Right cardiac atrium (tissue), 5 donors: ENCODE measurements around the gene C12orf56. TPM values are rescaled to one million over a fixed set of nuclear protein-coding genes. Genes with fewer than 3 reads are reported as not detected.

Source experiments
- ATAC-seq, 2 donors: fragments of 200-7000 bp; cut with Tn5 transposase; one replicate each; pipeline versions ENCODE4 v1.8.0 to v1.9.1; 2020; ENCODE audit warnings: moderate library complexity in 2 of 2, mild to moderate bottlenecking in 1 of 2
- DNase-seq, 3 donors: peaks; one replicate each; pipeline ENCODE4 v3.0.0-alpha.2; 2020
- H3K27ac ChIP-seq: one replicate; pipeline ENCODE4 v1.5.1; 2013; ENCODE audit warnings: mild to moderate bottlenecking, low read length, control low read depth, moderate library complexity
- H3K27me3 ChIP-seq: one replicate; pipeline ENCODE4 v1.6.1; 2013; ENCODE audit not compliant: control insufficient read depth, insufficient read depth
- H3K4me1 ChIP-seq: one replicate; pipeline ENCODE4 v1.6.1; 2013; ENCODE audit warnings: low read length; ENCODE audit not compliant: control insufficient read depth, insufficient read depth
- H3K4me3 ChIP-seq: one replicate; pipeline ENCODE4 v1.5.1; 2013; ENCODE audit warnings: low read length, control low read depth
- H3K9me3 ChIP-seq: one replicate; pipeline ENCODE4 v1.6.1; 2013; ENCODE audit warnings: low read length; ENCODE audit not compliant: control insufficient read depth
- WGBS: extraction: QIAGEN DNeasy Blood & Tissue Kit; methylation state at CpG from one replicate; pipeline ENCODE4 v1.1.7; 2013; 5-methylcytosine and 5-hydroxymethylcytosine counted together
- intact Hi-C, 4 donors: fragments of 100-400 bp; cut with DNase I; formaldehyde crosslinking; loops; one replicate each; pipeline versions ENCODE4 v1.11.0 to v1.14.0; 2022 to 2023
- polyA plus RNA-seq: library from polyadenylated mRNA; stranded (reverse); fragments of 200-250 nt; gene quantifications from one replicate; pipeline ENCODE4 v1.2.3, GENCODE V29; 2013
- total RNA-seq, 4 donors: library from RNA; stranded (reverse); fragmentation: NEBNext Ultra II Directional; extraction: Animal tissue kit (Norgen Biotek cat#: 25700); gene quantifications; one replicate each; pipeline ENCODE4 v1.2.1, GENCODE V29; 2021
- donor health status: healthy with polysubstance abuse.
- donor health status: DM: no; HTN: yes; CAD: no.
- donor health status: DM: no; HTN: no; CAD: no.
- donor health status: DM: no; HTN: yes; CAD: no; lungs with severe emphysema.
- donor health status: DM: yes; HTN: yes; CAD: no.

Gene C12orf56
- total and polyA plus RNA-seq, 5 donors = not detected

DNA sequence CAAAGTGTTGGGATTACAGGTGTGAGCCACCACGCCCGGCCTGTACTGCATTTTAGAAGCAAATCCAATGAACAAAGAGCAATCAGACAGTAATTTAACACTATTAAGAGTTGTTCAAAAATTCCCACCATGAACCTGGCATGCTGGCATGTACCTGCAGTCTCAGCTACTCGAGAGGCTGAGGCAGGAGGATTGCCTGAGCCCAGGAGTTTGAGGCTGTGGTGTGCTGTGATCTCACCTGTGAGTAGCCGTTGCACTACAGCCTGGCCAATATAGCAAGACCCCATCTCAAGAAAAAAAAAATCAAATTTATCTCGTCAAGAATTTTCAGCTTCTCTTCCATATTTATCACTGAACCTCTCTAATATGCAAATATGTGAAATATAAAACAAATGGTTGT, 128.7 kb downstream of the C12orf56 start:
- Histone ChIP-seq H3K27ac (no peak overlapping the region), H3K9me3 (no peaks in the 10 kb centered on the region), H3K4me1 (no peaks in the 10 kb centered on the region), H3K27me3 (no peaks in the 10 kb centered on the region), H3K4me3 (no peak overlapping the region)
- no peak for DNase-seq
- WGBS = 89% methylated on average over 5 of the region's 5 CpGs
- ATAC-seq = no peak
- intact Hi-C loops = no loop called here

DNA sequence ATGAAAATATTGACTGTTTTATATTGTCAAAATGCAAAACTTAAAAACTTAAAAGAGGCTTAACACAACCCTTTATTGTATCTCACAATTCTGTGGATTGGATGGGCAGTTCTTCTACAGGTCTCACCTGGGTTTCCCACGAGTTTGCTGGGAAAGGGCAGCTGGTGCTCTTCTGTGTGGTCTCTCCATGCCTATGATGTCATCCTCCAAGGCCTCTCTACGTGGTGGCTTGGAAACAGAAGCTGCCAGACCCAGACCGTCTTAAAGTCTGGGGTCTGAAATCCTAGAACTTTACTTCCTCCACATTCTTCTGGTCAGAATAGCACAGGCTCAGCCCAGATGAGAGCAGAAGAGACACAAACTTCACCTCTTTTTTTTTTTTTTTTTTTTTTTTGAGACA, 132.0 kb downstream of the C12orf56 start:
- no peak for ATAC-seq
- Histone ChIP-seq H3K27me3 (no peaks in the 10 kb centered on the region), H3K4me3 (no peak overlapping the region), H3K27ac (no peak overlapping the region), H3K9me3 (no peaks in the 10 kb centered on the region), H3K4me1 (no peaks in the 10 kb centered on the region)
- intact Hi-C loops = loop anchor here in 3 of 4 donors (5.0 to 10.0 kb wide), 3 partner anchors 74 to 421 kb away; partner anchors contain the start of gene SRGAP1 (in 1 of the 3)
- WGBS = 46% methylated on average over 3 of the region's 3 CpGs
- DNase-seq = no peak

DNA sequence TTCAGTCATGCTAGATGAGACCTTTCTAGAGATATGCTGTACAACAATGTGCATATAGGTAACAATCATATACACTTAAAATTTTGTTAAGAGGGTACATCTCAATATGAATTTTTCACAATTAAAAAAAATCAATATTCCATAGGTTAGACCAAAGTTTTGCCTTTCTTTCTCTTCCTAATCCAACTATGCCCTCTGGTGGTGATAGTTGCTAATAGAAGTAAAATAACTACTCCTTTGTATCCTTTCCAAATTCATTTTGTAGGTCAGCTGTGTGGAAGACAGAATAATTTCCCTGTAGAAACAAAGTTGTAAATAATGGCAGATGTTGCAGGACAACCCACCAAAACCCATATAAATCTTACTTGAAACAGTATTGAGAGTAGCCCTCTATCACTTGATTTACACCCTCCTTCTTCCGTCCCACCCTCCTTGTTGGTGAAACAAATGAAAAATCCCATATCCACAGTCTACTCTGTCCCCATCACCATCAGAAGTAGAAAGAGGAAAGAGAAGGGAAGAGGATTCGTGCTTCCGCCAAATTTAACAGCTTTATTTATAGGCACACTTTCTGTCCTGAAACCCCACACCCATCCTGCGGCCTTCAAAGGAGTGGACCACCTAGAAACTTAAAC, 134.3 kb downstream of the C12orf56 start:
- Histone ChIP-seq H3K27ac (no peak overlapping the region), H3K27me3 (no peaks in the 10 kb centered on the region), H3K4me3 (no peak overlapping the region), H3K9me3 (no peaks in the 10 kb centered on the region), H3K4me1 (no peaks in the 10 kb centered on the region)
- DNase-seq = no peak
- ATAC-seq = peak in 1 of 2 donors; percentile 38
- WGBS = 57% methylated on average over 4 of the region's 4 CpGs
- intact Hi-C loops = loop anchor here in 3 of 4 donors (2.0 to 10.0 kb wide), 4 partner anchors 71 to 419 kb away; partner anchors contain the start of gene SRGAP1 (in 1 of the 3)

DNA sequence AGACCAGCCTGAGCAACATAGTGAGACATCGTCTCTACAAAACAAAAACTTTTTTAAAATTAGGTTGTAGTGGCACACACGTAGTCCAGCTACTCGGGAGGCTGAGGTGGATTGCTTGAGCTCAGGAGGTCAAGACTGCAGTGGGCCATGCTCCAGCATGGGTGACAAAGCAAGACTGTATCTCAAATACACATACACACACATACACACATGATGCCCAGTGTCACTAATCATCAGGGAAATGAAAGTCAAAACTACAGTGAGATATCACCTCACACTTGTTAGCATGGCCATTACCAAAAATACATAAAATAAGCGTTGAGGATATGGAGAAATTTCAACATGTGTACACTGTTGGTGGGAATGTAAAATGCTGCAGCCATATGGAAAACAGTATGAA, 135.3 kb downstream of the C12orf56 start:
- Histone ChIP-seq H3K9me3 (no peaks in the 10 kb centered on the region), H3K27ac (no peak overlapping the region), H3K27me3 (no peaks in the 10 kb centered on the region), H3K4me1 (no peaks in the 10 kb centered on the region), H3K4me3 (no peak overlapping the region)
- 65% methylated on average over 4 of the region's 4 CpGs for WGBS
- ATAC-seq (no peak), DNase-seq (no peak)
- intact Hi-C loops = loop anchor here (2.0 to 10.0 kb wide), 4 partner anchors 70 to 418 kb away; partner anchors contain the start of gene SRGAP1 (in 1 of the 4)

DNA sequence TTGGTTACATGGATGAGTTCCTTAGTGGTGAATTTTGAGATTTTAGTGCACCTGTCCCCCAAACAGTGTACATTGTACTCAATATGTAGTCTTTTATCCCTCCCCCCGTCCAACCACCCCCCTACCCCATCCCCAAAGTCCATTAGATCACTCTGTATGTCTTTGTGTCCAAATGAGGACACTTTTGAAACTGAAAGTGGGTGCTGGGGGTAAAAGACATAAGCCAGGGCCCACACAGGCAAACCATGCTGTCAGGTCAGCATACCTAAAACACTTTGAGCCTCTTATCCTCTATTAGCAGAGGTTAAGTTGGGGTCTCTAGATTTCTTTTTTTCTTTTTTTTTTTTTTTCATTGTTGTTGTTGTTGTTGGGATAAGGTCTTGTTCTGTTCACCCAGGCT, 137.2 kb downstream of the C12orf56 start:
- DNase-seq (no peak), ATAC-seq (no peak)
- H3K27ac ChIP-seq = no peak overlapping the region
- H3K4me3 ChIP-seq = no peak overlapping the region
- WGBS = 49% methylated on average over 1 of the region's 1 CpG
- no peaks in the 10 kb centered on the region for H3K9me3 ChIP-seq
- H3K4me1 ChIP-seq = no peaks in the 10 kb centered on the region
- H3K27me3 ChIP-seq = no peaks in the 10 kb centered on the region
- intact Hi-C loops = loop anchor here in 2 of 4 donors (10.0 kb wide), 1 partner anchor 69 kb away; no protein-coding TSS in a partner anchor

DNA sequence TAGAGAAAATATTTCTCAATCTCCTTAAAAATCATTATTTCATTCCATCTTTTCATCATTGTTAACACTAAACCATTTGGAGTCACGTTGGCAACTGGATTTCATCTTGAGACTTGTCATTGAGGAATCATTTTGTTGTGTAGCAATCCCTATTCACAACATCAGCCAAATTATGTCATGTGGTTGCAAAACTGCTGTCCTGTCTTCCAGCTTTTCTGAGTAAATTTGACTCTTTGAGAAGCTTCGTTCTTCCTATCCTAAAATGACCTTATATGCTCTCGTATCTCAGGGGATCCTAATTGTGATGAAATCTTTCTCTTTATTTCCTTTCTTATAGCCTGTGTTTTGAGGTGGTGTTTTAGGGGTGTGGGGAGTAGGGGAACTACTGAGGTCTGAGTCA, 137.9 kb downstream of the C12orf56 start:
- intact Hi-C loops = loop anchor here in 2 of 4 donors (10.0 kb wide), 1 partner anchor 68 kb away; no protein-coding TSS in a partner anchor
- peak; percentile 76 to 77 for ATAC-seq
- 43% methylated on average over 3 of the region's 3 CpGs for WGBS

DNA sequence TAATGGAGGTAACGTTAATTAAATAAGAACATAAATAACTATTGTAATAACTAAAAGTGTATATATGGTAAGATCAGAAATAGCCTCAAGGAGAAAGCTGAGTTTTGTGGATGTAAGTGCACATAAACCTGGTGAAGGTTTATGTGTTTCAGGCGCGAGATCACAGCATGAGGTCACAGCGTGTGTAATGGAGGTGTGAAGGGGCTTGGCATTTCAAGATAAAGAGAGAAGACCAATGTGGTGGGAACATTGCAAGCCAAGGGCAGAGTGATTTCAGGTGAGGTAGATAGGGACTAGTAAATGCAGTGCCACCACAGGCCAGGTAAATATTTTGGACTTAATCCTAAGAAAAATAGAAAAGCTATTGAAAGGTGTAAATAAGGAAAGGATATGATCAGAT, 146.7 kb downstream of the C12orf56 start:
- ATAC-seq (no peak), DNase-seq (no peak)
- Histone ChIP-seq H3K4me3 (no peak overlapping the region), H3K9me3 (no peaks in the 10 kb centered on the region), H3K4me1 (no peaks in the 10 kb centered on the region), H3K27ac (no peak overlapping the region), H3K27me3 (no peaks in the 10 kb centered on the region)
- 72% methylated on average over 4 of the region's 4 CpGs for WGBS
- intact Hi-C loops = no loop called here

More for the DNA sequence above, 137.9 kb downstream of the C12orf56 start:
- DNase-seq = no peak
- Histone ChIP-seq H3K9me3 (no peaks in the 10 kb centered on the region), H3K4me3 (no peak overlapping the region), H3K27ac (no peak overlapping the region), H3K4me1 (no peaks in the 10 kb centered on the region), H3K27me3 (no peaks in the 10 kb centered on the region)

DNA sequence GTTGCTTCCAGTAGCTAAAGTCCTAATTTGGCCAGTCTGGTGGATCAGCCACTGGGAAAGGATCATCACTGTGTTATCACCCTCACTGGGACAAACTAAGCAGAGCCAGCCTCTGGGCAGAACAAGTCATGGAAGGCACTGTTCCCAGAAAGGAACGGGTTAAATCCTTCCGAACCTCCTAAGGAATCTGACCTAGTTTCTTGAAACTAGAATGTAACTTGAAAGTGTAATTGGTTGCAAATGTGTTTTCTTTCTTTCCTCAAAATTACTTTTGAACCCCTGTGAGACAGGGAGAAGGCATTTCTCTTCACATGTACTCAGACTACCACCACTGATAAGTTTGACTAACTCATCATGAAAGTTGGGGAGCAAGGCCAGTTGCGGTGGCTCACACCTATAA, 149.8 kb downstream of the C12orf56 start:
- DNase-seq (no peak), ATAC-seq (no peak)
- Histone ChIP-seq H3K9me3 (no peaks in the 10 kb centered on the region), H3K4me1 (no peaks in the 10 kb centered on the region), H3K4me3 (no peak overlapping the region), H3K27ac (no peak overlapping the region), H3K27me3 (no peaks in the 10 kb centered on the region)
- 60% methylated on average over 3 of the region's 3 CpGs for WGBS
- intact Hi-C loops = no loop called here

DNA sequence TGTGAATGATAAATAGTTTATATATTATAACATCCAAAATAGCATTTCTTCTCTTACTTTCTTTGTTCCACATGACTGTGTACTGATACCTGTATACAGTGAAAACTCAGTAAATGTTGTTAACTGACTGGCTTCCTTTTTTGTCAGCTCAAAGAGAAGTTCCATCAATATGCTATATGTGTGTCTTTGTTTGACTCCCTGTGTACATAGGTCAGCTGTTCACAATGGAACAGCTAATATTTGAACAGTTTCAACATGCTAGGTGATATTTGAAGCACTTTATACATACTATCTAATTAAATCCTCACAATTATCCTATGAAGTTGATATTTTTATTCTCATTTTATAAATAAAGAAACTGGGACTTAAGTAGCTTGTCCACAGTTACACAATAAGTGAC, 153.2 kb downstream of the C12orf56 start:
- H3K27ac ChIP-seq = no peak overlapping the region
- intact Hi-C loops = no loop called here
- no peak for ATAC-seq
- no peaks in the 10 kb centered on the region for H3K27me3 ChIP-seq
- no peak overlapping the region for H3K4me3 ChIP-seq
- DNase-seq = no peak
- H3K4me1 ChIP-seq = no peaks in the 10 kb centered on the region
- no peaks in the 10 kb centered on the region for H3K9me3 ChIP-seq

DNA sequence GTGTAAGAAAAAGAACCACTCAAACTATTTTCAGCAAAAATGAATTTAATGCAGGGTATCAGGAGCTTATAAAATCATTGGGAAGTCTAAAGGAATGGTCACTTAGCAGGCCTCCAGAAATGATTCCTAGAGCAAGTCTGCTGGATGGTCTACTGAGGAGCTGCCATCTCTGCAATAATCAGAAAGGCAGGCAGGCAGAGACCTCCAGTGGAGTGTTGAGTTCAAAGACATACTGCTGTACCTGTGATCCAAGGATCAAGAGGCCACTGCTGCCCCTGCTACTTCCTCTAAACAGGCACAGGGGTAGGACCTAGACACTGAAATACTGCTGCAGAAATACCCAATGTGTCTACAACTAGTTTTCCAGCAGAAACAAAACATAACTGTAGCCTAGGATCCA, 154.0 kb downstream of the C12orf56 start:
- no peak for DNase-seq
- Histone ChIP-seq H3K27me3 (no peaks in the 10 kb centered on the region), H3K27ac (no peak overlapping the region), H3K4me1 (no peaks in the 10 kb centered on the region), H3K4me3 (no peak overlapping the region), H3K9me3 (no peaks in the 10 kb centered on the region)
- intact Hi-C loops = no loop called here
- peak in 1 of 2 donors; percentile 18 for ATAC-seq

DNA sequence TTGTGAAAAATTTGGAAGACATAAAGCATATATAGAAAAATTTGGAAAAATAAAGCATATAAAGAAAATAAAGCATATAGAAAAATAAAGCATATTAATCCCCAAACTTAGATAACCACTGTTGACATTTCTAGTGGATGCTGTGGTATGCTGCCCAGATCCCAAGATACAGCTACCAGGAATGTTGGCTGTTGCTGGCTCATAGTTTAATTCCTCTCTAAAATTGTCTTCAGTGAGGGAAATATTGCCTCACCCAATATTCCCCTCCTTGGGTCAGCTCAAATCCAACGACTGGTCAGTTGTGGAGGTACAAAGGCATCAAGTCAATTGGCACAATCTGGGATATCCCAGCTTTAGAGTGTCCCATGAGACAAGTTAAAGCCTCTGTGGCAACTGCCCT, 158.4 kb downstream of the C12orf56 start:
- WGBS = 79% methylated on average over 1 of the region's 1 CpG
- DNase-seq (no peak), ATAC-seq (no peak)
- H3K4me3 ChIP-seq = no peak overlapping the region
- intact Hi-C loops = no loop called here
- H3K4me1 ChIP-seq = no peaks in the 10 kb centered on the region
- H3K27me3 ChIP-seq = no peaks in the 10 kb centered on the region
- no peaks in the 10 kb centered on the region for H3K9me3 ChIP-seq
- no peak overlapping the region for H3K27ac ChIP-seq

DNA sequence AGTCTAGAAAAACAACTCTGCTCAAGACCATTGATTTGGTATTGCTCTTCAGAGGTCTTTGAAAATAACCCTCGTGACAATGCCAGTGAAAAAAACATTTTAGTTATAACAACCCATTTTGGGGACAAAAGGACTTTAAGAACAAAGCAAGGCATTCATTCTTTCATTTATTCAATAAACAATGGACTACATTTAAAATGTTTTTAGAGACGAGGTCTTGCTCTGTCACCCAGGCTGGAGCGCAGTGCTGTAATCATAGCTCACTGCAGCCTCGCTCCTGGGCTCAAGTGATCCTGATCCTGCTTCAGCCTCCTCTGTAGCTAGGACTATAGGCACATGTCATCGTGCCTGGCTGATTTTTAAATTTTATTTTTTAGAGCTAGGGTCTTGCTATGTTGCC, 160.8 kb downstream of the C12orf56 start:
- no peak overlapping the region for H3K4me3 ChIP-seq
- H3K27me3 ChIP-seq = no peaks in the 10 kb centered on the region
- no peaks in the 10 kb centered on the region for H3K9me3 ChIP-seq
- H3K27ac ChIP-seq = no peak overlapping the region
- ATAC-seq (no peak), DNase-seq (no peak)
- intact Hi-C loops = no loop called here
- H3K4me1 ChIP-seq = no peaks in the 10 kb centered on the region
- 87% methylated on average over 5 of the region's 5 CpGs for WGBS
